CD8-positive, alpha-beta memory T cell (primary cell): ENCODE data around the gene SLC18A2. TPM values are rescaled to one million over a fixed set of nuclear protein-coding genes. Genes with fewer than 3 reads are reported as not detected.
"Not testable (repeated sequence)": the region's sequence is repeated elsewhere in the genome, so short reads cannot be mapped to it uniquely, and the experiment has no call there.

Experiments used
- CTCF ChIA-PET: fragments of 350-600 bp; sonication (Branson Sonifier 250); formaldehyde crosslinking; loops from one replicate; lab custom pipeline; 2021; ENCODE audit warnings: antibody characterized with exemption; lab: Charles Lee
- POLR2A ChIA-PET: fragments of 350-600 bp; sonication (Branson Sonifier 250); formaldehyde crosslinking; loops from one replicate; lab custom pipeline; 2021; ENCODE audit warnings: antibody characterized with exemption; lab: Charles Lee
- DNase-seq, 5 donors: peaks; one replicate each; pipeline versions ENCODE4 v3.0.0 to v3.0.0-alpha.2; 2020 to 2022; ENCODE audit warnings: mixed read lengths in 1 of 5
- H3K27ac ChIP-seq: one replicate; pipeline ENCODE4 v1.7.0; 2013; ENCODE audit warnings: low read depth, mild to moderate bottlenecking, low read length, moderate library complexity
- H3K27me3 ChIP-seq: 2 replicates; pipeline ENCODE4 v1.7.0; 2013; ENCODE audit warnings: low read length, mild to moderate bottlenecking; ENCODE audit not compliant: insufficient read depth, poor library complexity, severe bottlenecking
- H3K36me3 ChIP-seq: 2 replicates; pipeline ENCODE4 v1.7.0; 2013; ENCODE audit warnings: mild to moderate bottlenecking, low read length, moderate library complexity; ENCODE audit not compliant: insufficient read depth
- H3K4me1 ChIP-seq: 2 replicates; pipeline ENCODE4 v1.7.0; 2013; ENCODE audit warnings: mild to moderate bottlenecking, low read length, moderate library complexity; ENCODE audit not compliant: insufficient read depth
- H3K4me3 ChIP-seq: 2 replicates; pipeline ENCODE4 v1.7.0; 2013; ENCODE audit warnings: mild to moderate bottlenecking, low read length
- H3K9me3 ChIP-seq: 2 replicates; pipeline ENCODE4 v1.7.0; 2013; ENCODE audit warnings: mild to moderate bottlenecking, low read length
- H3K27ac Mint-ChIP-seq, 8 donors: one replicate each; pipeline ENCODE4 v1.8.0; 2020 to 2021; ENCODE audit warnings: mixed read lengths in 8 of 8, mild to moderate bottlenecking in 6 of 8, inconsistent platforms in 3 of 8, moderate library complexity in 3 of 8
- H3K27me3 Mint-ChIP-seq, 2 donors: one replicate each; pipeline ENCODE4 v1.8.0; 2020 to 2021; ENCODE audit warnings: mixed read lengths in 2 of 2, mild to moderate bottlenecking in 1 of 2, moderate library complexity in 1 of 2
- H3K36me3 Mint-ChIP-seq, 3 donors: one replicate each; pipeline ENCODE4 v1.8.0; 2020 to 2021; ENCODE audit warnings: mixed read lengths in 3 of 3, inconsistent platforms in 1 of 3, mild to moderate bottlenecking in 1 of 3
- H3K4me1 Mint-ChIP-seq, 3 donors: one replicate each; pipeline ENCODE4 v1.8.0; 2020 to 2021; ENCODE audit warnings: mixed read lengths in 3 of 3, inconsistent platforms in 1 of 3, mild to moderate bottlenecking in 1 of 3
- H3K4me3 Mint-ChIP-seq, 7 donors: one replicate each; pipeline ENCODE4 v1.8.0; 2020 to 2021; ENCODE audit warnings: mixed read lengths in 7 of 7, mild to moderate bottlenecking in 6 of 7, moderate library complexity in 4 of 7, inconsistent platforms in 2 of 7
- H3K9me3 Mint-ChIP-seq, 5 donors: one replicate each; pipeline ENCODE4 v1.8.0; 2020 to 2022; ENCODE audit warnings: mixed read lengths in 5 of 5, mild to moderate bottlenecking in 3 of 5, moderate library complexity in 2 of 5, inconsistent platforms in 1 of 5
- polyA plus RNA-seq: library from polyadenylated mRNA; unstranded; fragments of 300-500 nt; fragmentation: Illumina TruSeq; gene quantifications from one replicate; pipeline ENCODE4 v1.2.3, GENCODE V29; 2021
- total RNA-seq, 2 experiments: library from RNA; stranded (reverse); gene quantifications; one replicate each; pipeline ENCODE4 v1.2.3, GENCODE V29; 2021

Gene SLC18A2
- total and polyA plus RNA-seq, 3 experiments from 2014 or later, result 0.07 to 0.08 TPM; not detected in 1

DNA sequence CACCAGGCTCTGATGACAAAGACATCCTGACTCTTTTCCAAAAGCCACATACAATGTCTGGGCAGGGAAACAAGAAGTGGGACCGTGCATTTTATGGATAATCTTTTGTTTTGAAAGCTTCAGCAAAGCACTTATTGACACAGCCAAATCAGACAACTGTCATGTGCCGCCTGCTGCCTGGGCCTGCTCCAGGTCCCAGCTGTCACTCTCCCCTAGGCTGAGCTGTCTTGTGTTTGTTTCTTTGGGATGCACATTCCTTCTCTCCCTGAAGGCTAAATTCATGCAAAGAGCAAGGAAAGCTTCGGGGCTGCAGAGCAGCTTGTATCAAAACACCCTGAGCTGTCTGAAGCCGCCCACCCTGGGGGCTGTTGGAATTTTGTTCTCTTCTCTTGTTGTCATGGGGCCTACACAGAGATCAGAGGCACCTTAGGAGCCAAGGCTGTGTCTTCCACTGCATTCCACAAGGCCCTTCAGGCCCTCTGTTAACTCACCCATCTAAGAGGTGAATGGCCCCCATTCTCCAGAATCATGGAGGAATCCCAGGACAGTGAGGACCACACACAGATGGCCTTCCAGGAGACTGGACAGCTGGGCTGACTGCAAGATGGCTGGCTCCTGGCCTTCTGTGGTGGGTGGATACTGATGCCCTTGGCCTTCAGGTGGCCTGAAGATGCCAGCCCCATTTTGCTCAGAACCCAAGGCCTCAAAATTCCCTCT, 17.8 kb upstream of the SLC18A2 start:
- H3K27ac Mint-ChIP-seq, result peak overlapping the region in 1 of 8 donors; percentile 3
- no peaks in the 10 kb centered on the region for H3K36me3 Mint-ChIP-seq
- no peak for DNase-seq
- ChIA-PET POLR2A (no interaction called here), CTCF (interaction anchor here (1.0 to 1.6 kb wide), 2 partner anchors 40 to 226 kb away, joined by 3 read pairs; no protein-coding TSS in a partner anchor)
- H3K4me1 Mint-ChIP-seq, result no peaks in the 10 kb centered on the region
- no peaks in the 10 kb centered on the region for H3K27me3 ChIP-seq
- no peak overlapping the region for H3K4me3 Mint-ChIP-seq
- H3K4me3 ChIP-seq, result no peak overlapping the region
- no peaks in the 10 kb centered on the region for H3K9me3 Mint-ChIP-seq
- peaks cover 18 to 23% of the 10 kb centered on the region in 2 donors for H3K27me3 Mint-ChIP-seq
- H3K4me1 ChIP-seq, result no peaks in the 10 kb centered on the region
- H3K36me3 ChIP-seq, result no peaks in the 10 kb centered on the region
- no peak overlapping the region for H3K27ac ChIP-seq
- H3K9me3 ChIP-seq, result no peaks in the 10 kb centered on the region

DNA sequence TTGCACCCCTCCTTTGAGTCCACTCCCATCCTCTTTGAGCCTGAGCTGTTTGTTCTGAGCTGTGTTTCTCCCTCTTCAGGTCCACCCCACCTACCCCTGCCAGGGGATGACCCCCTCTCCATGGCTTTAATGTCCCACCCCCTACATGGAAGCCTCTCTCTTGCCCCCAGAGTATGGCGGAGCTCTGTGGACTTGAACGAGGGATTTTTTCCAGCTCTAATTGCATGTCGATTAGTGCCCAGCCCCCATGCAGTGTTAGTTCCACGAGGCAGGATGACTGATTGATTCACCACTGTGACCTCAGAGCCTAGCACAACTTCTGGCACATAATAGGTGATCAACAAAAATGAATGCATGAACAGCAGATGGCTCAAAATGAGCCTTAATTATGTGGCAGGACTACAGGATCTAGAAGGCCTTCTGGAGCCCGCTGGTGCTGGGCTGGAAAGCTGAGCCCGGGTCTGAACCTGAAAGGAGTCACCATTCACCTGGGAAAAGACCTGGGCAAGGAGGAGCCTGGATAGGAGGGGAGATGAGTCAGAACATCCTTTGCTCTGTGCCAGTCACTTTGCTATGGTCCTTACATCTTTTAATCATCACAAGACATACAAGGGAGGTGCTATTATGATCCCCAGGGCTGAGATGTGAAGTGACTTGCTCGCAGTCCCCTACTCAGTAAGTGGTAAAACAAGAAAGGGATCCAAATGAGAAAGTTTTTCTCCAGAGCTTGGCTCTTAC, 17.1 kb upstream of the SLC18A2 start:
- Histone ChIP-seq H3K4me3 (no peak overlapping the region), H3K27me3 (no peaks in the 10 kb centered on the region), H3K27ac (no peak overlapping the region), H3K4me1 (no peaks in the 10 kb centered on the region), H3K36me3 (no peaks in the 10 kb centered on the region), H3K9me3 (no peaks in the 10 kb centered on the region)
- Mint-ChIP-seq H3K4me3 (no peak overlapping the region), H3K27ac (no peak overlapping the region), H3K36me3 (no peaks in the 10 kb centered on the region), H3K4me1 (no peaks in the 10 kb centered on the region), H3K27me3 (peaks cover 20 to 26% of the 10 kb centered on the region in 2 donors), H3K9me3 (no peaks in the 10 kb centered on the region)
- no peak for DNase-seq
- ChIA-PET POLR2A (no interaction called here), CTCF (interaction anchor here (0.9 to 3.6 kb wide), 3 partner anchors 7 to 42 kb away, joined by 3 to 27 read pairs (median 3); no protein-coding TSS in a partner anchor)

DNA sequence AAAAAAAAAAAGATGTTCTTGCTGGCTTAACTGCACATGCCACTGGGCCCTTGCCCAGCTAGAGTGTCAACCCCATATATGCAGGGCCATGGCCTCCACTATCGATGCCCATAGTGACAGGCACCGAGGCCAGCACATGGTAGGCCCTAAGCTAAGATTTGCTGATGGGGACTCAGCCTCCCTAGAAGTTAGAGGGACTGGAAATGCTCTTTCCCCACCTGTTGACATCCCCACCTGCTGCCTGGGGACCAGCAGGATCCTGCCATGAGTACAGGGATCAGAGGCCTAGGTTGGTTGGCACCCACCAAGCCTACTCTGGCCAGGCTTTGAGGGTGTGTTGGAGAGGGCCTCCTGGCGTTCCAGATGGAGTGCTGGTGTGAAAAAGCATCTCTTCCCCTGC, 16.0 kb upstream of the SLC18A2 start:
- Mint-ChIP-seq H3K4me1 (no peaks in the 10 kb centered on the region), H3K9me3 (no peaks in the 10 kb centered on the region), H3K36me3 (no peaks in the 10 kb centered on the region), H3K4me3 (no peak overlapping the region), H3K27ac (no peak overlapping the region), H3K27me3 (peaks cover 27 to 28% of the 10 kb centered on the region in 2 donors)
- Histone ChIP-seq H3K36me3 (no peaks in the 10 kb centered on the region), H3K27me3 (no peaks in the 10 kb centered on the region), H3K4me3 (no peak overlapping the region), H3K9me3 (no peaks in the 10 kb centered on the region), H3K4me1 (no peaks in the 10 kb centered on the region), H3K27ac (no peak overlapping the region)
- POLR2A ChIA-PET, result no interaction called here
- CTCF ChIA-PET, result interaction anchor here (0.9 to 3.6 kb wide), 2 partner anchors 8 to 41 kb away, joined by 3 to 27 read pairs; no protein-coding TSS in a partner anchor
- DNase-seq, result no peak

DNA sequence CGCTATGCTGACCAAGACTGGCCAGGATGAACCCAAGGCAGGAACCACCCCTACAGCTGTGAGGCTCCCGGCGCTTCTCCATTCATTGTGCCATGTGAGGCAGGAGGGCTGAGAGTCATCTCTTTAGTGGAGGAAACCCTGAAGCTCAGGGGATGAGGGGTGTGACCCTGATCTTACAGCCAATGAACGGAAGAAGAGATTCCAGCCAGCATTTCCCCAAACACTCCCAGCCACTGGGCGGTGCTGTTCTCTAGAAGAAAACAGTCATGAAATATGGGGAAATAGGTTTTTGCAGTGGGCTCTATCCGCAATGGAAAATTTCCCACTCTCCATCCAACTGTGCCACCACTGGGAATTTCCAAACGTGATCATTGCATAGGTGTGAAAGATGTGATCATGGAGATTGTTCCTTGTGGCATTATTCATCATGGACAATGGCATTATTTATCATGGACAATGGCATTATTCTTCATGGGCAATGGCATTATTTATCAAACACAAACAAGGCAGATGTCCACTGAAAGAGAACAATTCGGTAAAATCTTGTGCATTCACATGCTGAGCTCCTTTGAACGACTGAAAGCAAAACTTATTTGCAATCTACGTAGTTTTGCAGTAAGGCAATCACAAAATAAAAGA, 14.0 kb upstream of the SLC18A2 start:
- H3K27me3 ChIP-seq, result no peaks in the 10 kb centered on the region
- no peaks in the 10 kb centered on the region for H3K9me3 ChIP-seq
- Mint-ChIP-seq H3K36me3 (peaks cover 0 to 3% (median 1%) of the 10 kb centered on the region in 3 donors), H3K4me3 (no peak overlapping the region), H3K9me3 (no peaks in the 10 kb centered on the region), H3K27ac (no peak overlapping the region), H3K27me3 (peaks cover 34 to 45% of the 10 kb centered on the region in 2 donors), H3K4me1 (no peaks in the 10 kb centered on the region)
- CTCF ChIA-PET, result interaction anchor here (1.0 to 3.6 kb wide), 3 partner anchors 10 to 270 kb away, joined by 3 to 27 read pairs (median 3); no protein-coding TSS in a partner anchor
- DNase-seq, result no peak
- no peak overlapping the region for H3K4me3 ChIP-seq
- H3K36me3 ChIP-seq, result no peaks in the 10 kb centered on the region
- H3K27ac ChIP-seq, result peak overlapping the region; percentile 2
- POLR2A ChIA-PET, result no interaction called here
- H3K4me1 ChIP-seq, result no peaks in the 10 kb centered on the region

DNA sequence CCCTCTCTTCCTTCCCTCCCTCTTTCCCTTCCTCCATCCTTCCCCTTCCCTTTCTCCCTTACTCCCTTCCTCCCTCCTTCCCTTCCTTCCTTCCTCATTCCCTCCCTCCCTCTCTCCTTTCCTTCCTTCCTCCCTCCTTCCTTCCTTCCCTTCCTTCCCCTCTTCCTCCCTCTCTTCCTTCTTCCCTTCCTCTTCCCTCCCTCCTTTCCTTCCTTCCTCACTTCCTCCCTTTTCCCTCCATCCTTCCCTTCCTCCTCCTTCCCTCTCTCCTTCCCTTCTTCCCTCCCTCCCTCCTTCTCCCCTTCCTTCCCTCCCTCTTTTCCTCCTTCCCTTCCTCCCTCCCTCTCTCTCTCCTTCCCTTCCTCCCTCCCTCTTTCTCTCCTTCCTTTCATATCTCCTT, 12.7 kb upstream of the SLC18A2 start:
- Histone ChIP-seq H3K27me3 (no peaks in the 10 kb centered on the region), H3K27ac (no peak overlapping the region), H3K36me3 (no peaks in the 10 kb centered on the region), H3K4me3 (no peak overlapping the region), H3K4me1 (no peaks in the 10 kb centered on the region), H3K9me3 (no peaks in the 10 kb centered on the region)
- Mint-ChIP-seq H3K9me3 (no peaks in the 10 kb centered on the region), H3K4me1 (no peaks in the 10 kb centered on the region), H3K27me3 (peaks cover 39 to 47% of the 10 kb centered on the region in 2 donors), H3K4me3 (no peak overlapping the region), H3K27ac (no peak overlapping the region), H3K36me3 (peaks cover 0 to 3% (median 1%) of the 10 kb centered on the region in 3 donors)
- CTCF ChIA-PET, result no interaction called here
- POLR2A ChIA-PET, result no interaction called here
- no peak for DNase-seq

DNA sequence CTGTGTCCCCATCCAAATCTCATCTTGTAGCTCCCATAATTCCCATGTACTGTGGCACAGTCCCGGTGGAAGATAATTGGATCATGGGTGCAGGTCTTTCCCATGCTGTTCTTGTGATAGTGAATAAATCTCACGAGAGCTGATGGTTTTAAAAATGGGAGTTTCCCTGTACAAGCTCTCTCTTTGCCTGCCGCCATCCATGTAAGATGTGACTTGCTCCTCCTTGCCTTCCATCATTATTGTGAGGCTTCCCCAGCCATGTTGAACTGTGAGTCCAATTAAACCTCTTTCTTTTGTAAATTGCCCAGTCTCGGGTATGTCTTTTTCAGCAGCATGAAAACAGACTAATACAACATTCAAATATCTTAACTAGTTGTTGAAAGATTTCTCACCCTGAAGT, 10.8 kb upstream of the SLC18A2 start:
- H3K4me1 Mint-ChIP-seq, H3K4me3 Mint-ChIP-seq, H3K36me3 ChIP-seq, H3K27ac ChIP-seq, DNase-seq, POLR2A ChIA-PET, H3K9me3 Mint-ChIP-seq, H3K4me1 ChIP-seq, H3K27me3 ChIP-seq, H3K9me3 ChIP-seq, H3K4me3 ChIP-seq, H3K36me3 Mint-ChIP-seq: not testable (repeated sequence)
- Mint-ChIP-seq H3K27ac (peak overlapping the region in 1 of 8 donors; percentile 1), H3K27me3 (peaks cover 42 to 47% of the 10 kb centered on the region in 2 donors)
- CTCF ChIA-PET, result interaction anchor here (1.9 kb wide), 1 partner anchor 13 kb away, joined by 6 read pairs; no protein-coding TSS in a partner anchor

DNA sequence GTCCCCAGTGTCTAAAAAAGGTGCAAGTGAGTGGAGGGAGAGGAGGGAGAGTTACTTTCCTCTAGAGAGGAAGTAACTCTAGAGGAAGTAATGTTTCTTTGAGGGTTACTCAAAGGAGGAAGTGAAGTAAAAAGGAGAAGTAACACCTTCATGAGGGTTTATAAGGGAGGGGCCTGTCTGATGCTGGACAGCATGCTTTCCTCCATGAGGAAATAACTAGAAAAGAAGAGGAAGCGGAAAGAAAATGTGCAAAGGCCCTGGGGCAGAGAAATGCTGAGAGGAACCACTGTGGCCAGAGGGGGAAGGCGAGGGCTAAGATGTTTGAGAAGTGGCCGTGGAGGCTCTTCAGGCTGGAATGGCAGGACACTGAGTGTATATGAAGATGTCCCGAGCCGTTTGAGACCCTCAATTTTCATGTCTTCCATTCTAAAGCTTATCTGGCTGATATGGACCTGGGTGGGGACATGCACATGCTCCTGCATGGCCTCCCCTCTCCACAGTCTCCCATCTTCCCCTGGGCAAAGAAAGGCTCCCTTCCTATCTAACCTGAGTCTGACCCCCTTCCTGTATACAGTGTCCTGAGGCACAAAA, 3.4 kb upstream of the SLC18A2 start:
- CTCF ChIA-PET, result no interaction called here
- H3K4me3 Mint-ChIP-seq, result no peak overlapping the region

More for the DNA sequence above, 3.4 kb upstream of the SLC18A2 start:
- H3K36me3 ChIP-seq, result no peaks in the 10 kb centered on the region
- no peak overlapping the region for H3K4me3 ChIP-seq
- Mint-ChIP-seq H3K4me1 (peaks cover 3 to 13% (median 4%) of the 10 kb centered on the region in 3 donors), H3K36me3 (no peaks in the 10 kb centered on the region), H3K27ac (no peak overlapping the region), H3K27me3 (peaks cover 23 to 34% of the 10 kb centered on the region in 2 donors), H3K9me3 (no peaks in the 10 kb centered on the region)
- DNase-seq, result no peak
- no peaks in the 10 kb centered on the region for H3K9me3 ChIP-seq
- no peaks in the 10 kb centered on the region for H3K27me3 ChIP-seq
- POLR2A ChIA-PET, result interaction anchor here (0.5 kb wide), 1 partner anchor 81 kb away, joined by 4 read pairs; no protein-coding TSS in a partner anchor
- no peaks in the 10 kb centered on the region for H3K4me1 ChIP-seq
- H3K27ac ChIP-seq, result no peak overlapping the region
